HepG2 (cell line): ENCODE measurements around the gene TIRAP. TPM values are rescaled to one million over a fixed set of nuclear protein-coding genes. Genes with fewer than 3 reads are reported as not detected.

Experiments used
- ATRX ChIP-seq: sonication (generic); formaldehyde crosslinking; IDR thresholded peaks from 2 replicates; pipeline ENCODE4 v1.4.0; 2020; ENCODE audit warnings: missing genetic modification reagents, borderline replicate concordance
- CREM ChIP-seq, 2 experiments: sonication (generic) in 1 of 2; formaldehyde crosslinking in 1 of 2; IDR thresholded peaks; 2 replicates each; pipeline versions ENCODE4 v1.4.0 to v1.6.1; 2016 to 2020; ENCODE audit warnings: antibody characterized with exemption in 1 of 2, mild to moderate bottlenecking in 1 of 2, missing genetic modification reagents in 1 of 2
- EED ChIP-seq: sonication (generic); formaldehyde crosslinking; IDR thresholded peaks from 2 replicates; pipeline ENCODE4 v1.5.0; 2020; ENCODE audit warnings: mild to moderate bottlenecking, missing genetic modification reagents
- GABPA ChIP-seq, 2 experiments: IDR thresholded peaks; 2 replicates each; pipeline ENCODE4 v1.6.1; 2011 to 2016; ENCODE audit warnings: low read depth in 2 of 2, low read length in 1 of 2, missing biosample characterization in 1 of 2, missing genetic modification characterization in 1 of 2
- MTF2 ChIP-seq: sonication (generic); formaldehyde crosslinking; IDR thresholded peaks from 2 replicates; pipeline ENCODE4 v1.5.0; 2020; ENCODE audit warnings: missing genetic modification reagents, borderline replicate concordance
- REL ChIP-seq: sonication (generic); formaldehyde crosslinking; conservative IDR thresholded peaks from 2 replicates; pipeline ENCODE4 v1.8.0; 2022; ENCODE audit warnings: mild to moderate bottlenecking, missing genetic modification reagents, moderate library complexity
- RELA ChIP-seq: sonication (generic); formaldehyde crosslinking; IDR thresholded peaks from 2 replicates; pipeline ENCODE4 v1.4.0; 2020; ENCODE audit warnings: missing genetic modification reagents
- SMAD1 ChIP-seq: sonication (generic); formaldehyde crosslinking; IDR thresholded peaks from 2 replicates; pipeline ENCODE4 v1.4.0; 2020; ENCODE audit warnings: missing genetic modification reagents, low read depth, mild to moderate bottlenecking, borderline replicate concordance
- THAP11 ChIP-seq: IDR thresholded peaks from 2 replicates; pipeline ENCODE4 v1.6.1; 2016; ENCODE audit warnings: missing biosample characterization, missing genetic modification reagents
- ZNF431 ChIP-seq: sonication (generic); formaldehyde crosslinking; IDR thresholded peaks from 2 replicates; pipeline ENCODE4 v1.9.0; 2022; ENCODE audit warnings: missing genetic modification reagents, low read depth, mild to moderate bottlenecking, borderline replicate concordance
- ZNF570 ChIP-seq: sonication (generic); formaldehyde crosslinking; IDR thresholded peaks from 2 replicates; pipeline ENCODE4 v1.4.0; 2020; ENCODE audit warnings: mild to moderate bottlenecking, missing genetic modification reagents, borderline replicate concordance
- polyA plus RNA-seq, 8 experiments: library from polyadenylated mRNA; depleted of rRNA in 3 of 8; stranded (reverse) in 7 of 8; unstranded in 1 of 8; fragments of >200 nt; fragmentation: Illumina TruSeq in 4 of 8; extraction: Trizol in 4 of 8; gene quantifications; 2 replicates each; pipeline versions ENCODE4 v1.2.1 to v1.2.3, GENCODE V29; 2011 to 2016; ENCODE audit warnings: low read depth in 4 of 8, missing spikeins in 1 of 8, mixed read lengths in 1 of 8; ENCODE audit not compliant: insufficient read depth in 1 of 8
- total RNA-seq, 5 experiments: library from RNA; depleted of rRNA; stranded (reverse); fragments of >200 nt; fragmentation: Illumina TruSeq; extraction: Trizol; gene quantifications; 2 replicates each; pipeline ENCODE4 v1.2.3, GENCODE V29; 2016; ENCODE audit warnings: low read depth in 1 of 5
- TF ChIP-seq, protein P1 (sequence below): IDR thresholded peaks from 2 replicates; pipeline ENCODE4 v1.4.0; 2020; ENCODE audit warnings: mild to moderate bottlenecking, missing genetic modification reagents
- TF ChIP-seq, protein P2 (sequence below): sonication (generic); formaldehyde crosslinking; IDR thresholded peaks from 2 replicates; pipeline ENCODE4 v1.4.0; 2020; ENCODE audit warnings: missing genetic modification reagents
- TF ChIP-seq, protein P3 (sequence below): sonication (generic); formaldehyde crosslinking; IDR thresholded peaks from 2 replicates; pipeline ENCODE4 v1.4.0; 2020; ENCODE audit warnings: mild to moderate bottlenecking, missing genetic modification reagents
- TF ChIP-seq, protein P4 (sequence below): sonication (generic); formaldehyde crosslinking; IDR thresholded peaks from 2 replicates; pipeline ENCODE4 v1.8.0; 2022; ENCODE audit warnings: low read depth, missing genetic modification reagents
- TF ChIP-seq, protein P5 (sequence below): IDR thresholded peaks from 2 replicates; pipeline ENCODE4 v1.6.1; 2012; ENCODE audit warnings: inconsistent platforms

Gene TIRAP
- total and polyA plus RNA-seq, 2 of the 13 experiments (the other 11 are each of a cell fraction or from before 2014, with no cell fraction given): 5.4 to 5.7 TPM

GRCh38 chr11:126303623-126304456 is 20.9 kb downstream of the TIRAP start, which contains the start of gene DCPS (continued):
- TF ChIP-seq, protein P1, sequence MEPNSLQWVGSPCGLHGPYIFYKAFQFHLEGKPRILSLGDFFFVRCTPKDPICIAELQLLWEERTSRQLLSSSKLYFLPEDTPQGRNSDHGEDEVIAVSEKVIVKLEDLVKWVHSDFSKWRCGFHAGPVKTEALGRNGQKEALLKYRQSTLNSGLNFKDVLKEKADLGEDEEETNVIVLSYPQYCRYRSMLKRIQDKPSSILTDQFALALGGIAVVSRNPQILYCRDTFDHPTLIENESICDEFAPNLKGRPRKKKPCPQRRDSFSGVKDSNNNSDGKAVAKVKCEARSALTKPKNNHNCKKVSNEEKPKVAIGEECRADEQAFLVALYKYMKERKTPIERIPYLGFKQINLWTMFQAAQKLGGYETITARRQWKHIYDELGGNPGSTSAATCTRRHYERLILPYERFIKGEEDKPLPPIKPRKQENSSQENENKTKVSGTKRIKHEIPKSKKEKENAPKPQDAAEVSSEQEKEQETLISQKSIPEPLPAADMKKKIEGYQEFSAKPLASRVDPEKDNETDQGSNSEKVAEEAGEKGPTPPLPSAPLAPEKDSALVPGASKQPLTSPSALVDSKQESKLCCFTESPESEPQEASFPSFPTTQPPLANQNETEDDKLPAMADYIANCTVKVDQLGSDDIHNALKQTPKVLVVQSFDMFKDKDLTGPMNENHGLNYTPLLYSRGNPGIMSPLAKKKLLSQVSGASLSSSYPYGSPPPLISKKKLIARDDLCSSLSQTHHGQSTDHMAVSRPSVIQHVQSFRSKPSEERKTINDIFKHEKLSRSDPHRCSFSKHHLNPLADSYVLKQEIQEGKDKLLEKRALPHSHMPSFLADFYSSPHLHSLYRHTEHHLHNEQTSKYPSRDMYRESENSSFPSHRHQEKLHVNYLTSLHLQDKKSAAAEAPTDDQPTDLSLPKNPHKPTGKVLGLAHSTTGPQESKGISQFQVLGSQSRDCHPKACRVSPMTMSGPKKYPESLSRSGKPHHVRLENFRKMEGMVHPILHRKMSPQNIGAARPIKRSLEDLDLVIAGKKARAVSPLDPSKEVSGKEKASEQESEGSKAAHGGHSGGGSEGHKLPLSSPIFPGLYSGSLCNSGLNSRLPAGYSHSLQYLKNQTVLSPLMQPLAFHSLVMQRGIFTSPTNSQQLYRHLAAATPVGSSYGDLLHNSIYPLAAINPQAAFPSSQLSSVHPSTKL (CRISPR knock-in tag): peak; percentile 59
- TF ChIP-seq, protein P2, sequence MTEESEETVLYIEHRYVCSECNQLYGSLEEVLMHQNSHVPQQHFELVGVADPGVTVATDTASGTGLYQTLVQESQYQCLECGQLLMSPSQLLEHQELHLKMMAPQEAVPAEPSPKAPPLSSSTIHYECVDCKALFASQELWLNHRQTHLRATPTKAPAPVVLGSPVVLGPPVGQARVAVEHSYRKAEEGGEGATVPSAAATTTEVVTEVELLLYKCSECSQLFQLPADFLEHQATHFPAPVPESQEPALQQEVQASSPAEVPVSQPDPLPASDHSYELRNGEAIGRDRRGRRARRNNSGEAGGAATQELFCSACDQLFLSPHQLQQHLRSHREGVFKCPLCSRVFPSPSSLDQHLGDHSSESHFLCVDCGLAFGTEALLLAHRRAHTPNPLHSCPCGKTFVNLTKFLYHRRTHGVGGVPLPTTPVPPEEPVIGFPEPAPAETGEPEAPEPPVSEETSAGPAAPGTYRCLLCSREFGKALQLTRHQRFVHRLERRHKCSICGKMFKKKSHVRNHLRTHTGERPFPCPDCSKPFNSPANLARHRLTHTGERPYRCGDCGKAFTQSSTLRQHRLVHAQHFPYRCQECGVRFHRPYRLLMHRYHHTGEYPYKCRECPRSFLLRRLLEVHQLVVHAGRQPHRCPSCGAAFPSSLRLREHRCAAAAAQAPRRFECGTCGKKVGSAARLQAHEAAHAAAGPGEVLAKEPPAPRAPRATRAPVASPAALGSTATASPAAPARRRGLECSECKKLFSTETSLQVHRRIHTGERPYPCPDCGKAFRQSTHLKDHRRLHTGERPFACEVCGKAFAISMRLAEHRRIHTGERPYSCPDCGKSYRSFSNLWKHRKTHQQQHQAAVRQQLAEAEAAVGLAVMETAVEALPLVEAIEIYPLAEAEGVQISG (CRISPR knock-in tag): peak; percentile 88
- TF ChIP-seq CREM (IDR thresholded peaks at IDR 0.05): no peak
- no peak for TF ChIP-seq CREM (CRISPR knock-in tag; IDR thresholded peaks at IDR 0.05)
- TF ChIP-seq, protein P3, sequence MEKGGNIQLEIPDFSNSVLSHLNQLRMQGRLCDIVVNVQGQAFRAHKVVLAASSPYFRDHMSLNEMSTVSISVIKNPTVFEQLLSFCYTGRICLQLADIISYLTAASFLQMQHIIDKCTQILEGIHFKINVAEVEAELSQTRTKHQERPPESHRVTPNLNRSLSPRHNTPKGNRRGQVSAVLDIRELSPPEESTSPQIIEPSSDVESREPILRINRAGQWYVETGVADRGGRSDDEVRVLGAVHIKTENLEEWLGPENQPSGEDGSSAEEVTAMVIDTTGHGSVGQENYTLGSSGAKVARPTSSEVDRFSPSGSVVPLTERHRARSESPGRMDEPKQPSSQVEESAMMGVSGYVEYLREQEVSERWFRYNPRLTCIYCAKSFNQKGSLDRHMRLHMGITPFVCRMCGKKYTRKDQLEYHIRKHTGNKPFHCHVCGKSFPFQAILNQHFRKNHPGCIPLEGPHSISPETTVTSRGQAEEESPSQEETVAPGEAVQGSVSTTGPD (CRISPR knock-in tag): no peak
- TF ChIP-seq REL (CRISPR knock-in tag): peak; percentile 96
- peak; percentile 77; the same call in 1 of the 2 replicates for TF ChIP-seq SMAD1
- TF ChIP-seq, protein P4, sequence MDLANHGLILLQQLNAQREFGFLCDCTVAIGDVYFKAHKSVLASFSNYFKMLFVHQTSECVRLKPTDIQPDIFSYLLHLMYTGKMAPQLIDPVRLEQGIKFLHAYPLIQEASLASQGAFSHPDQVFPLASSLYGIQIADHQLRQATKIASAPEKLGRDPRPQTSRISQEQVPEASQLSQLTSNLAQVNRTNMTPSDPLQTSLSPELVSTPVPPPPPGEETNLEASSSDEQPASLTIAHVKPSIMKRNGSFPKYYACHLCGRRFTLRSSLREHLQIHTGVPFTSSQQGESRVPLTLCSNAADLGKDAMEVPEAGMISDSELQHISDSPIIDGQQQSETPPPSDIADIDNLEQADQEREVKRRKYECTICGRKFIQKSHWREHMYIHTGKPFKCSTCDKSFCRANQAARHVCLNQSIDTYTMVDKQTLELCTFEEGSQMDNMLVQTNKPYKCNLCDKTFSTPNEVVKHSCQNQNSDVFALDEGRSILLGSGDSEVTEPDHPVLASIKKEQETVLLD (CRISPR knock-in tag): peak; percentile 67; the same call in 1 of the 2 replicates
- TF ChIP-seq THAP11 (CRISPR knock-in tag): peak; percentile 68
- no peak for TF ChIP-seq GABPA (IDR thresholded peaks at IDR 0.05; ENCODE audit: low read depth, low read length)
- 0 out of 2 replicates have a peak, but pooled peaks have one; percentile 21 for TF ChIP-seq GABPA (CRISPR knock-in tag; IDR thresholded peaks at IDR 0.05; ENCODE audit: low read depth)
- no peak; the same call in 1 of the 2 replicates for TF ChIP-seq MTF2 (CRISPR knock-in tag)
- TF ChIP-seq, protein P5, sequence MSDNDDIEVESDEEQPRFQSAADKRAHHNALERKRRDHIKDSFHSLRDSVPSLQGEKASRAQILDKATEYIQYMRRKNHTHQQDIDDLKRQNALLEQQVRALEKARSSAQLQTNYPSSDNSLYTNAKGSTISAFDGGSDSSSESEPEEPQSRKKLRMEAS: peak; percentile 94
- TF ChIP-seq ZNF431 (CRISPR knock-in tag): peak; percentile 47; the same call in 1 of the 2 replicates
- TF ChIP-seq RELA (CRISPR knock-in tag): no peak; the same call in none of the 2 replicates
- TF ChIP-seq ATRX (CRISPR knock-in tag): no peak
- TF ChIP-seq ZNF570 (CRISPR knock-in tag): no peak
- TF ChIP-seq EED (CRISPR knock-in tag): 0 out of 2 replicates have a peak, but pooled peaks have one; percentile 56
